DMS79 treated with DMSO at 0.1 percent for 48 hours (cell line): ENCODE results near the gene IGDCC3.
"Not testable (repeated sequence)": the region's sequence is repeated elsewhere in the genome, so short reads cannot be mapped to it uniquely, and the experiment has no call there.

Experiments
- DNase-seq: peaks from one replicate; lab custom pipeline; 2025; lab: John Stamatoyannopoulos, UW

The IGDCC3 gene

GRCh38 chr15:65369212-65369547 lies 8.6 kb downstream of the IGDCC3 start:
- no peak for DNase-seq

- no peak for DNase-seq
Observed at GRCh38 chr15:65368302-65369211, 9.2 kb downstream of the IGDCC3 start.

- no peak for DNase-seq
Observed at GRCh38 chr15:65366122-65366892, 11.5 kb downstream of the IGDCC3 start.

GRCh38 chr15:65365229-65365628 lies 12.6 kb downstream of the IGDCC3 start:
- no peak for DNase-seq

GRCh38 chr15:65363766-65364165 lies 14.0 kb downstream of the IGDCC3 start:
- no peak for DNase-seq

- no peak for DNase-seq
Observed at GRCh38 chr15:65363306-65363705, 14.5 kb downstream of the IGDCC3 start.

- DNase-seq: no peak
Observed at GRCh38 chr15:65362491-65362890, 15.3 kb downstream of the IGDCC3 start.

- DNase-seq: no peak
Observed at GRCh38 chr15:65361708-65362459, 15.9 kb downstream of the IGDCC3 start.

- DNase-seq: no peak
Observed at GRCh38 chr15:65360506-65360905, 17.3 kb downstream of the IGDCC3 start.

- DNase-seq: peak; percentile 20
Observed at GRCh38 chr15:65355988-65356353, 21.8 kb downstream of the IGDCC3 start.

GRCh38 chr15:65355173-65355987 lies 22.4 kb downstream of the IGDCC3 start:
- DNase-seq: no peak

GRCh38 chr15:65354835-65355172 lies 23.0 kb downstream of the IGDCC3 start:
- no peak for DNase-seq

- DNase-seq: not testable (repeated sequence)
Observed at GRCh38 chr15:65351972-65352371, 25.8 kb downstream of the IGDCC3 start.

GRCh38 chr15:65349338-65349737 lies 28.5 kb downstream of the IGDCC3 start:
- no peak for DNase-seq

GRCh38 chr15:65347756-65348155 lies 30.0 kb downstream of the IGDCC3 start:
- not testable (repeated sequence) for DNase-seq

- DNase-seq: no peak
Observed at GRCh38 chr15:65346856-65347598, 30.8 kb downstream of the IGDCC3 start.

GRCh38 chr15:65344914-65345275 lies 32.9 kb downstream of the IGDCC3 start:
- DNase-seq: no peak

GRCh38 chr15:65344214-65344913 lies 33.4 kb downstream of the IGDCC3 start:
- no peak for DNase-seq

- DNase-seq: no peak
Observed at GRCh38 chr15:65343374-65343981, 34.3 kb downstream of the IGDCC3 start.

GRCh38 chr15:65342493-65342892 lies 35.3 kb downstream of the IGDCC3 start:
- no peak for DNase-seq
